CD4-positive, alpha-beta T cell treated with Interleukin-21 for 1 hour (primary cell): ENCODE data around the gene MRPL34.
"Not testable (repeated sequence)": the region's sequence is repeated elsewhere in the genome, so short reads cannot be mapped to it uniquely, and the experiment has no call there.

ENCODE experiments used
- DNase-seq: peaks from one replicate; pipeline ENCODE4 v3.0.0-alpha.2; 2020

MRPL34 gene

DNA sequence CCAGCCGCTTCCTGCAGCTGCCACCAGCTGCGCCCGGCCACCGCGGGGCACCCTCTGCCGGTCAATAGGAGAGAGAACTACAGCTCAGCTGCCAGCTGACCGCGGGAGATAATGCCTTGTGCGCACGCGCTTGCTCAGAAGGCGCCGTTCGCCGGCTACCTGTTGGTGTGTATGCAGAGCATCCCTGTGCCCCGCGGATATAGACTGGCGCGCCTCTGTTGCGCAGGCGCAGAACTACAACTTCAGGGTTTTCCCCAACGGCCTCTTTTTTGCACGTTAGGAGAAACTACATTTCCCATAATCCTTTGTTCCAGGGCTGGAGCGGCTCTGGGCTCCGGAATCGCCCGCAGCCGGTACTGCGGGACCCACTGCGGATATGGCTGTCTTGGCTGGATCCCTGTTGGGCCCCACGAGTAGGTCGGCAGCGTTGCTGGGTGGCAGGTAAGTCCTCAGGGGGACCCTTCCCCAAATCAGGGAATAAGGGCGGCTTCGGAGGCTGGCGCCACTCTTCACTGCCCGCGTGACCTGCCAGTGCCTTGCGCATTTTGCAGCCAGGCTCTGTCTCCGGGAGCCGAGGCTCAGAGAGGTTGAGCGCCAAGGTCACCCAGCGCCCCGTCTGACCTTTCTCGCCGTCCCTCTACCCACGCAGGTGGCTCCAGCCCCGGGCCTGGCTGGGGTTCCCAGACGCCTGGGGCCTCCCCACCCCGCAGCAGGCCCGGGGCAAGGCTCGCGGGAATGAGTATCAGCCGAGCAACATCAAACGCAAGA, at the start of gene MRPL34:
Gene MRPL34, plus strand, starts transcription at position 356 of the 768 bp plus-strand sequence. Its CDS starts 21 bp downstream, at position 377.
- peak; percentile 99 for DNase-seq

DNA sequence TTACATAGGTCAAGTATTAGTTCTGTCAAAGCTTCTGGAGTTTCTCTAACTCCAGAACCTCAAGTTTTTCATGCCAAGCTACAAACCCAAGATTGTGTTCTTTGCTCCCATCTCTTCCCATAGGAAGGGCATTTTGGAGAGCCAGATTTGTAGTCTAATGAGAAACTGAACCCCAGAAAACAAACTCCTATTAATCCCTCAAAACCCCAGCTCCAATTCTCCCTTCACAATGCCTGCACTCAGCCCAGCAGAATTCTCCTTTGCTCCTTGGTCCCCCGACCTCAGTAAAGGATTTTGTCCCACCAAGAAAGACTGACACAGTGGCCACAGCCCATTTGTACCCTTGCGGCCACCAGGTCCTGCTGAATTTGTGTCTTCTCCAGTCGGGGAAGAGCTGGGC, 49.5 kb upstream of the MRPL34 start:
- DNase-seq = no peak

DNA sequence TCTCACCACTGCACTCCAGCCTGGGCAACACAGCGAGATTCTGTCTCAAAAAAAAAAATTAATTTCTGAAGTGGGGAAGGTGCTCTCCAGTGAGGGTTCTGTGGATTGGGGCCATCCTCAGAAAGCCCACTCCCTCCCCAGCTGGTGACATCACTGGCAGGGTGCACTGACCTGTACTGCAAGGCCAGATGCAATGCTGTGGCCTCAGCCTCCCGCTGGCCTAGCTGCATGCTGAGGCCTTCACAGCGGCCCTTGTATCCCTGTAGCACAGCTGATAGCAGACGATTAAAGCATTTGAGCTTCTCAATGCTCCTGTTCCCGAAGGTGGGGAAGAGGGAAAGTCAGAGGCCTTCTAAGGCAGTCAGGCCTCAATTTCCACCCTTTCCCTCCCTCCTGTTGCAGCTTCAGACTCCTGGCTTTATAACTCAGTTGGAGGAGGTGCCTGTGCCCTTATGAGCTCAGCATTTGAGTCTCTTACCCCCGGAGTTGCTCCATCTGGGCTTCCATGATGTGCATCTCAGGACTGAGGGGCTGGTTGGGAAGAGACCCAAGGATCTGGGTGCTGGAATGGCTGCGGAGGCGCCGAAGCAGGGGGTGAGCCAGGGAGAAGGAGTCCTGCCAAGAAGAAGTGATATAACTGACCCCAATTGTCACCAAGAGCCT, 46.4 kb upstream of the MRPL34 start:
- no peak for DNase-seq

DNA sequence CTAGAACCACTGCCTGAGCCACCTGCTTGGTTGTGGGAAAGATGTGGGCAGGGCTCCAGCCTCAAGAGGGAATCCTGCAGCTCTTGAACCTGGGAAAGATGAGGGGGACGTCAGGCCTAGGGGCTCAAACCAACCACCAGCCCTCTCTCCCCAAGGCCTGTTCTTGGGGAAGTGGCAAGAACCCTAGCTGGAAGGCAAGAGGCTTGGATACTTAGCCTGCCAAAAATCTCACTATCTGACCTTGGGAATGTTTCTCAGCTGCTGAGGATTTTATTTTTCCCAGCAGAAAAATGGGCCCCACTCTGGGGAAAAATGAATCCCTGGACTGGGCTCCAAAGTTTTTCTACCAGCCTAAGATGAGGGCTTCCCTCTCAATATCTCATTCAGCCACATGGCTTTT, 45.7 kb upstream of the MRPL34 start:
- DNase-seq = no peak

DNA sequence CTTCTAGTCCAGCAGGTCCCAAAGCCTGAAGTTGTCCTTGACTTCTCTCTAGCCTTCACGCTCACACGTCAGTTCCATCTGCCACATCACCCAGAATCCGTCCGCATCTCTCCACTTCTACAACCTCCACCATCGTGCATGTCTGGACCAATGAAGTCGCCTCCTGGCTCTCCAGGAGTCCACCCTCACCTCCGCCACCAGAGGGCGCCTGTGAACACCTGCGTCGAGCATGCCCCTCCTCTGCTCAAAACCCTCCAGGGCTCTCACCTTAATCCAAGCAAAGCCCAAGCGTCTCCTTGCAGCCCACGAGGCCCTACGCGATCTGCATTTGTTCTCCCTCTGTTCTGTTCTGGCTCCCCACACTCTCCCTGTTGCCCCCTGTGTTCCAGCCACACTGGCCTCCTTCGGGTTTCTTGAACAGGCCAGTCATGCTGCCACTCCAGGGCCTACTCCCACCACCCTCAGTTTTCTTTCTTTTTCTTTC, 44.8 kb upstream of the MRPL34 start:
- peak; percentile 91 for DNase-seq

DNA sequence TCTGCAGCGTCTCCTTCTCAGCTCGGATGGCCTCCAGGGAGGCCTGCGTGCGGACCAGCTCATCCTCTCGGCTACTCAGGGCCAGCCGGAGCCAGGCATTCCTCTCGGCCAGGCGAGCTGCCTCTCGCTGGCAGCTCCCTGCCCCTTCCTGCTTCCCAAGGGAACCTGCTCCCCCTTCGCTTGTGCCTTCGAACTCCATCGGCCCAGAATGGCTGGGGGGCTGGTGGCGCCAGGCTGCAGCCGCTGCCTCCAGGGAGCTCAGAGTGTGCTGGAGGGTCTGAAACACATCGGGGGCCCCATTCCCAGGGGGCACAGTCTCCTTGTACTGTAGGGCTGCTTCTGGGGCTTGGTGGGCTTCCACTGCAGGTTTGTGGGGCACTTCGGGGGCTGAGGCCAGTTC, 43.1 kb upstream of the MRPL34 start:
- no peak for DNase-seq

DNA sequence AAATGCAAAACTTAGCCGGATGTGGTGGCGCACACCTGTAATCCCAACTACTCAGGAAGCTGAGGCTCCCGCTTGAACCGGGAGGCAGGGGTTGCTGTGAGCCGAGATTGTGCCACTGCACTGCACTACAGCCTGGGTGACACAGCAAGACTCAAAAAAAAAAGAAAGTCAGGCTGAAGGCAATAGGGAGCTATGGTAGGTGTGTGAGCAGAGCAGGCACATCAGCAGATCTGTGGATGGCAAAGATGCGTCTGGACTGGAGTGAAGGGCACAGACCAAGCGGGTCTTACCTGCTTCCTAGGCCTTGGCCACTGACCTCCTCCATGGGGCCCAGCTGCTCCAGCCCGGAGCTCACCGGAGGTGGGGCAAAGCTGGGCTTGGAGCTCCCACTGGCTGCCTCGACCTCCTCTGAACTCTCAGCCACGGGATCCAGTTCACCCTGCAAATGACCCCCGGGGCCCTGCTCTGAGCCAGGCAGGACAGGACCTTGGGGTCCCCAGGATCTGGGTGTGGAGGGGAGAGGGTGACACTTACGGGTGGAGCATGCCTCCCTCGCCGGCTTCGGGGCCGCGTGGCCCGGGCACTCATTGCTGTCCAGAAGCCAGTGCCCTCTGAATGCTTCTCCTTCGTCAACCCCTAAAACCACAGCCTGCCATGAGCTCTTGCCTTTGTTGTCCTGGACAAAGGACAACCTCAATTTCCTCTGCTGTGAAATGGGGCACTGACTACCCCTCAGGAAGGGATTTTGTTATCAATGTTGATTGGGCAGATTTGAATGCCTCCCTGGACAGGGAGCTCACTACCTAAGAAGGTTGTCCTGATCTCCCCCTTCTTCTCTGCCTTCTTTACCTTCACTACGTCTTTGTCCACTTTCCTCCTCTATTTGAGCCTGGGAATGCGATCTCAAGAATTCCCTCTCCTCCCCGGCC, 41.7 kb upstream of the MRPL34 start:
- no peak for DNase-seq

DNA sequence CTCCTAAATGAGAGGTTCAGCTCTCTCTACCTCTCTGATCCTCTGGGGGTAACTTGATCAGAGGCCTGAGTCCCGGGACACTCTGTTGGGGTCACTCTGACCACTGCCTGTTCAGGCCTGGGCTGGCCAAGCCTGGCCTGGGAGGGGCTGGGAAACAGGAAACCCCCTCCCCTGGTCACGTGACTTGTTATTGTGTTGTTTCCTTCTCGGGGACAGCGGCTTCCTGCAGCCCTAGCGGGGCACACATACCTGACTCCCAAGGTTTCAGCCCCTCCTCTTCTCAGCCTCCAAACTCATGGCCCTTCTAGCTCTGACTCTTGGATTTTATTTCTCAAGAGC, 41.1 kb upstream of the MRPL34 start, which contains the start of gene USHBP1:
Gene USHBP1, minus strand, starts transcription at position 105 of the 339 bp plus-strand sequence. CDS start 446 bp downstream, outside the sequence.
- no peak for DNase-seq

DNA sequence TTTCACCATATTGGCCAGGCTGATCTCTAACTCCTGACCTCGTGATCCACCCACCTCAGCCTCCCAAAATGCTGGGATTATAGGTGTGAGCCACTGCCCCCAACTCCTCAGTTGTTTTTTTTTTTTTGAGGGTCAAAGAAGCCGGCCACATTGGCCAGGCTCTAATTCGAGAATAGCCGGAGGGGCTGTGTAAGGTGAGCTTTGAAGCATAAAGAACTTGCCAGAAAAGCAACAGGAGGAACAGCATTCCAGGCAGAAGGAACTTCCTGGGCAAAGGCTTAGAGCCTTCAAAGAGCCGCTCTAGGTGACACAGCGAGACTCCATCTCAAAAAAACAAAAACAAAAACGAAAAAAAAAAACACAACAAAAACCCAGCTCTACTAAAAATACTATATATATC, 39.6 kb upstream of the MRPL34 start:
- DNase-seq = no peak

DNA sequence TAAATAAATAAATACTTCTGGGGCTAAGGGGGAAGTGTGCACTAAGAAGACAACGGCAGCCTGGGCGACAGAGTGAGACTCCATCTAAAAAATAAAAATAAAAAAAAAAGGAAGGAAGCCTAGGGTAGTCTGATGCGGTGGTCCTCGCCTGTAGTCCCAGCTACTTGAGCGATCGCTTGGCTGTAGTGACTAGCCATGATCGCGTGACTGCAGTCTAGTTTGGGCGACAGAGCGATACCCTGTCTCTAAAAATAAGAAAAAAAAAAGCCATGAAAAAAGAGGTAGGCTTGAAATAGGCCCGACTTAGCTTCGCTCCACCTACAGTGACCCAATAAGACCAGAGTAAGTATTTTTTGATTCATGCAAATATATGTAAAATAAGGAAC, 39.1 kb upstream of the MRPL34 start:
- no peak for DNase-seq

DNA sequence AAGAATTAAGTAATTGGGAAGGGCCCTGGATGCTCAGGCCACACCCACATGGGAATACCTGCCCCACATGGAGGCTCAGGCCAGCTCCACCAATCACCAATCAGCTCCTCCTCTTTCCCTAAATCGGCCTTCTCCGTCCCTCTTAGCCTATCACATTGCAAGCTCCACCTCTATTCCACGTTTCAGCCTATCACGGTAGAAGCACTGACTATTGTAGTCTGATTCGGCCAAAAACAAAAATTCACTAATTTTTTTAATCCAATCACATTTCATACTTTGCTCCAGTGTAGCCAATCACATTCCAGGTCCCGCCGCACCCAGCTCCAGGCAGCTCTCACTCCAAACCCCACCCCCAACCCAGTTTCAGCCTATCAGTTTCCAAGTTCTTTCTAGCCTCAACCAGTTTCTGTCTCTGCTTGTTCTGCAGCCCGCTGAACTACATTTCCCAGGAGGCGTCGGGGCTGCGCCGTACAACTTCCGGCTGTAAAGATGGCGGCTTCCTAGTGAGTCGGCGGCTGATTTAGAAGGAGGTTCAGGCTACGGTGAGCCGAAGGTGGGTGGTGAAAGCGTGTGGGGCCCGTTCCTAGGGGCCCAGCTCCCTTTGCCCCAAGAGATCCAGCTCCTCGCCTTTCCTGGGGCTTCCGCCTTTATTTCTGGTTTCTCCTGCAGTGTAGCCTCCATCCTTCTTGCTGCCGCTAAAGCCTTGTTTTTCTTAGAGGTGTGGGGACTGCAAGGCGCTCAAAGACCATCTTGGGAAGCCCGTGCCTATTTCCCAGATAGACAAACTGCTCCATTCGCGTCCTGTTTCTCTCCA, 38.5 kb upstream of the MRPL34 start, which contains the start of gene BABAM1:
Gene BABAM1, plus strand, starts transcription at position 469 of the 814 bp plus-strand sequence. CDS start 1,364 bp downstream, outside the sequence.
- DNase-seq = peak; percentile 99

DNA sequence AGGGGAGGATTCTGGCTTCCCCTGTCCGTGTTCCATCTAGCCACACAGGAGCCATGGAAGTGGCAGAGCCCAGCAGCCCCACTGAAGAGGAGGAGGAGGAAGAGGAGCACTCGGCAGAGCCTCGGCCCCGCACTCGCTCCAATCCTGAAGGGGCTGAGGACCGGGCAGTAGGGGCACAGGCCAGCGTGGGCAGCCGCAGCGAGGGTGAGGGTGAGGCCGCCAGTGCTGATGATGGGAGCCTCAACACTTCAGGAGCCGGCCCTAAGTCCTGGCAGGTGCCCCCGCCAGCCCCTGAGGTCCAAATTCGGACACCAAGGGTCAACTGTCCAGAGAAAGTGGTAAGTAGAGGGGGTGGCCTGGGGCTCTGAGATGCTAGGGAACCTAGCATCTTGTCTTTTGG, 36.9 kb upstream of the MRPL34 start:
- DNase-seq = no peak

DNA sequence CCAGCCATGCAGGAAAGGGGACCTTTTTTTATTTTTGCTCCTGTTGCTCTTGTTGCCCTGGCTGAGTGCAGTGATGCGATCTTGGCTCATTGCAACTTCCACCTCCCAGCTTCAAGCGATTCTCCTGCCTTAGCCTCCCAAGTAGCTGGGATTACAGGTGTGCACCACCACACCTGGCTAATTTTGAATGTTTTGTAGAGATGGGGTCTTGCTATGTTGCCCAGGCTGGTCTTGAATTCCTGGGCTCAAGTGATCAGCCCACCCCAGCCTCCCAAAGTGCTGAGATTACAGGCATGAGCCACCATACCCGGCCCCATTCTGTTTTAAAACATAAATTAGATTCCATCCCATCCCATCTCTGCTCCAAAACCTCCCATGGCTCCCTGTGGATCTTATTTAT, 30.8 kb upstream of the MRPL34 start:
- DNase-seq = not testable (repeated sequence)

DNA sequence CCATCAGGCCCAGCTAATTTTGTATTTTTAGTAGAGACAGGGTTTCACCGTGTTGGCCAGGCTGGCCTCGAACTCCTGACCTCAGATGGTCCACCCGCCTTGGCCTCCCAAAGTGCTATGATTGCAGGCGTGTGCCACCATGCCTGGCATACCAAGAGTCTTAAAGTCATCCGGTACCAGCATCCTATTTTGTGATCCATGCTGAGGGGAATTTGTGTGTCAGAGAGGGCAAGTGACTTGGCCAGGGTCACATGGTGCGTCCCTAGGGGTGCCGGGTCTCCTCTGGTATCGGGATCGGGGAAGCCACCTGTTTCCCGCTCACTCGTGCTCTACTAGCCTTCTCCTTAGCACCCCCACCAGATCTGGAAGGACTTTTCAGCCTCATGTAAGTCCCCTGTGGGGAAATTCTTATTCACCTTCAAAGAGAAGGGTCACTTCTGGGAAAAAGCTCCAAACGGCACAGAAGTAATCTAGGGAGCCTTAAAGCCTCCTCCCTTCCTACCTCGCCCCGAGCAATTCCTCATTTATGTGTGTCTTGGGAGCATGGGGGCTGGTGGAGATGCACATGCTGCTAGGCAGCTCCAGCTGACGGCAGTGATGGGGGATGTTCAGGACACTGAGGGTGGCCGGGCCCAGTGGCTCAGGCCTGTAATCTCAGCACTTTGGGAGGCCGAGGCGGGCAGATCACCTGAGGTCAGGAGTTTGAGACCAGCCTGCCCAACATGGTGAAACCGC, 30.1 kb upstream of the MRPL34 start:
- no peak for DNase-seq

DNA sequence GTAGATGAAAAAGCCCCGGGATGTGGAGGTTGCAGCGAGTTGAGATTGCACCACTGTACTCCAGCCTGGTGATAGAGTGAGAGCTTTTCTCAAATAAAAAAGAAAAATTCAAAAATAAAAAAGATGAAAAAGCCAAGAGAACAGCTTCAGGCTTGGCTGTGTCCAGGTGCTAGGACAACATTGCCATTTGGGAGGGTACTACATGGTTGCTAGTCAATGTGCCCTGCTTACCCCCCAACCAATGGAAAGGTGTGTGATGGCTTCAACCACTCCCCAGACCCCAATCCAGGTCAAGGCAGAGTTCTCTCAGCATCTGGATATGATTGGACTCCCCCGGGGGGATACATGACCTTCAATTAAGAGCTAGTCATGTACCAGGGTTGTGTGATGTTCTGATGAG, 26.2 kb upstream of the MRPL34 start:
- no peak for DNase-seq

DNA sequence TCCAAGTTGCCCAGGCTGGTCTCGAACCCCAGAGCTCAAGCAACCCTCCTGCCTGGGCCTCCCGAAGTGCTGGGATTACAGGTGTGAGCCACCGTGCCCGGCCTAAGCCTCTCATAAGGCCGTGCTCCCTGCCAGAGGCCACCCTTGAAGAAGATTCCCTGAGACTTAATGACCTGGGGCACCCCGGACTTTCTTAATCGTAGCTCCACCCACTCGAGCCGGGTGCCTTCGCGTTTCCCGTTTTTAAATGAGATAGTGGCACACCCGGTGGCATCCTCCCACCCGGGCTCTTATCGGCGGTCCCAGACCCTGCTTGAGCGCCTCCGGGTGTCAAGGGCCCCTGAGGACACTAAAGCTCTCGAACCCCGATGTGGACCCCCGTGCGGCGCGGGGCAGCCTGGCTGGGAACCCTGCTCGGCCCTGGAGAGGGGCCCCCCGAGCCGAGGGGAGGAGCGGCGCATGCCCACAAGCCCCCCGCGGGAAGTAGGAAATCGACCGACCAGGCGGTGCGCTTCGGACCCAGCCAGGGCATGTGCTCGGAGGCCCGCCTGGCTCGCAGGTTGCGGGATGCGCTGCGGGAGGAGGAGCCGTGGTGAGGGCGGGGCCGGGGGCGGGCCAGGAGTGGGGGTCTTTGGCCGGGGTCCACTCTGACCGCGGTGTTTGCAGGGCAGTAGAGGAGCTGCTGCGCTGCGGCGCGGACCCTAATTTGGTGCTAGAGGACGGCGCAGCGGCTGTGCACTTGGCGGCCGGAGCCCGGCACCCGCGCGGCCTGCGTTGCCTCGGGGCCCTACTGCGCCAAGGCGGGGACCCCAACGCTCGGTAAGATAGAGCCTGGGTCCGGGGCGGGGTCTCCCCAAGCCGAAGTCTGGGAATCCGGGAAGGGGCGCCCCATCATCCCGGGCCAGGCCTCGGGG, 24.0 kb upstream of the MRPL34 start, which contains the start of gene ANKLE1:
Gene ANKLE1, plus strand, starts transcription at position 511 of the 914 bp plus-strand sequence. Its CDS starts 20 bp downstream, at position 531.
- DNase-seq = peak; percentile 24

DNA sequence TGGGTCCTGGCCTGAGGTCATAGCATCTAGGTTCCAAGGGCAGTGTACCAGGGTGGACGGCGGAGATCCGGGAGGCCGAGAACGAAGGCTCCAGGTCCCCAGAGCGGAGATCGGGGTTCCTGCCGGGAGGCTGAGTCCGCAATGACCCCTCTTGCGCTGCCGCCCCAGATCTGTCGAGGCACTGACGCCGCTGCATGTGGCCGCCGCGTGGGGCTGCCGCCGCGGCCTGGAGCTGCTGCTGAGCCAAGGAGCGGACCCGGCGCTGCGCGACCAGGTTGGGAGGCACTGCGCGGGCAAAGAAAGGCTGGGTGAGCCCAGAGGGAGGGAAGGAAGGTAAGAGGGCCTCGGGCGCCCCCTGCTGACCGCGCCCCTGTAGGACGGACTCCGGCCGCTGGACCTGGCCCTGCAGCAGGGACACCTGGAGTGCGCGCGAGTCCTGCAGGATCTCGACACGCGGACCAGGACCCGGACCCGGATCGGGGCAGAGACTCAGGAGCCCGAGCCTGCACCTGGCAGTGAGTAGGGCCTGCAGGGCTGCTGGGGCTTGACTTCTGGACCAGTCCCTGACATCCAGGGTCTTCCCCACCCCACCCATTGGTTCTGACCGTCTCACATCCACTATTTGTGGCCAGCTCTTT, 23.1 kb upstream of the MRPL34 start:
- DNase-seq = peak; percentile 80

DNA sequence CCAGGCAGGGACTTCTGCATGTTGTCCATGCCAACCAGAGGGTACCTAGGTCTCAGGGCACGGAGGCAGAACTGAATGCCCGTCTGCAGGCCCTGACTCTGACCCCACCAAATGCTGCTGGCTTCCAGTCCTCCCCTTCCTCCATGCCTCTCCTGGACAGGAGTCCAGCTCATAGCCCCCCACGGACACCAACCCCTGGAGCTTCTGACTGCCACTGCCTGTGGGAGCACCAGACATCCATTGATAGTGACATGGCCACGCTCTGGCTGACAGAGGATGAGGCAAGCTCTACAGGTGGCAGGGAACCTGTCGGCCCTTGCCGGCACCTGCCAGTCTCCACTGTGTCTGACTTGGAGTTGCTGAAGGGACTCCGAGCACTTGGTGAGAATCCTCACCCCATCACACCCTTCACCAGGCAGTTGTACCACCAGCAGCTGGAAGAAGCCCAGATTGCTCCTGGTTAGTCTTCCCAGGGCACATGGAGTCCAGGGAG, 22.1 kb upstream of the MRPL34 start:
- DNase-seq = no peak

DNA sequence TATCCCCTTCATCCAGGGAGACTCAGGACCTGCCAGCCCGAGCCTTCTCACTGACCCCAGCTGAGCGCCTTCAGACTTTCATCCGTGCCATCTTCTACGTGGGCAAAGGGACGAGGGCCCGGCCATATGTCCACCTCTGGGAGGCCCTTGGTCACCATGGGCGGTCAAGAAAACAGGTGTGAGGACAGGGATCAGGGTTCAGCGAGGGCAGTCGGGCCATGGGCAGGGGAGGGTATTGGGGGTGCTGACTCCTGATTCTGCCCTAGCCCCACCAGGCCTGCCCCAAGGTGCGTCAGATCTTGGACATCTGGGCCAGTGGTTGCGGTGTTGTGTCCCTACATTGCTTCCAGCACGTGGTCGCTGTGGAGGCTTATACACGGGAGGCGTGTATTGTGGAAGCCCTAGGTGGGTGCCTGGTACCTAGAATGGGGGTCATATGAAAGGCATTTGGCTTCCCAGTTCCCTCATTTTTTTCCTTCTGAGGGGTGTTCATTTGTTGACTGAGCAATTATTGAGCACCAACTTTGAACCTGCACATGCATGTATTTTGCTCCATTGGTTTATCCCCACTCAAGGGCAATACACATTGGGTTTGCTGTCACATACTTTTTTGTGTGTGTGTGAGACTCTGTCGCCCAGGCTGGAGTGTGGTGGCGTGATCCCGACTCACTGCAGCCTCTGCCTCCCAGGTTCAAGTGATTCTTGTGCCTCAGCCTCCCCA, 20.1 kb upstream of the MRPL34 start:
- DNase-seq = no peak
